HepG2 (cell line): Measurements from ENCODE around the gene SND1. TPM values are rescaled to one million over a fixed set of nuclear protein-coding genes. Genes with fewer than 3 reads are reported as not detected.

ENCODE experiments used
- ATAC-seq: fragments of 200-7000 bp; cut with Tn5 transposase; 3 replicates; pipeline ENCODE4 v1.9.1; 2020; ENCODE audit warnings: mild to moderate bottlenecking, moderate library complexity
- BruUV-seq: library from RNA; stranded (reverse); fragments of 400-500 nt; replicated peaks from 2 replicates; lab custom pipeline; 2021; lab: Mats Ljungman, UMichigan
- CTCF ChIA-PET: fragments of 300-600 bp; formaldehyde crosslinking; extraction: SDS; loops from one replicate; lab custom pipeline; 2021; ENCODE audit warnings: low total read pairs, inconsistent platforms, low intra/inter-chr PET ratio; lab: Yijun Ruan, JAX
- POLR2A ChIA-PET: fragments of 350-600 bp; sonication (Branson Sonifier 250); formaldehyde crosslinking; loops from one replicate; lab custom pipeline; 2020; ENCODE audit warnings: antibody characterized with exemption, inconsistent platforms; lab: Yijun Ruan, JAX
- DNase-seq: peaks from one replicate; pipeline ENCODE4 v3.0.0-alpha.2; 2015; ENCODE audit warnings: low spot score
- FAIRE-seq: peaks from 3 replicates; lab custom pipeline; 2011; peaks lifted over from hg19 to GRCh38; lab: Jason Lieb, UNC
- H2AFZ ChIP-seq: one replicate; pipeline ENCODE4 v1.6.1; 2011; ENCODE audit warnings: low read length, inconsistent platforms
- H3K27ac ChIP-seq: fragments of 300-600 bp; 3 replicates; pipeline ENCODE4 v1.8.0; 2011; ENCODE audit warnings: mixed run types, mild to moderate bottlenecking, mixed read lengths, low read length, inconsistent platforms; ENCODE audit not compliant: insufficient read depth; ENCODE audit errors: extremely low read length
- H3K27me3 ChIP-seq, 2 experiments: fragments of 200-600 bp in 1 of 2; 2 replicates in 1 of 2; 3 replicates in 1 of 2; pipeline versions ENCODE4 v1.6.0 to v1.8.0; 2011; ENCODE audit warnings: low read length in 2 of 2, mild to moderate bottlenecking in 2 of 2, moderate library complexity in 2 of 2, inconsistent platforms in 1 of 2; ENCODE audit not compliant: insufficient read depth in 2 of 2, control insufficient read depth in 1 of 2
- H3K36me3 ChIP-seq, 2 experiments: fragments of 200-600 bp in 1 of 2; replicated peaks in 1 of 2; 2 replicates in 1 of 2; 3 replicates in 1 of 2; pipeline versions ENCODE4 v1.5.1 to v1.8.0; 2011; ENCODE audit warnings: low read length in 2 of 2, inconsistent platforms in 1 of 2; ENCODE audit not compliant: insufficient read depth in 2 of 2, control insufficient read depth in 1 of 2
- H3K4me1 ChIP-seq: 2 replicates; pipeline ENCODE4 v1.5.1; 2012; ENCODE audit warnings: low read length, inconsistent platforms; ENCODE audit not compliant: insufficient read depth
- H3K4me2 ChIP-seq: 2 replicates; pipeline ENCODE4 v1.6.0; 2011; ENCODE audit warnings: low read depth, low read length, inconsistent platforms
- H3K4me3 ChIP-seq, 3 experiments: fragments of 200-600 bp in 1 of 3; sonication (generic), shearing (Covaris generic) in 1 of 3; replicated peaks in 1 of 3; 2 replicates each; pipeline ENCODE4 v1.5.1; 2011 to 2016; ENCODE audit warnings: low read length in 3 of 3, inconsistent platforms in 2 of 3, low read depth in 2 of 3, mild to moderate bottlenecking in 2 of 3, control low read depth in 1 of 3, mixed read lengths in 1 of 3; ENCODE audit not compliant: insufficient read depth in 1 of 3
- H3K79me2 ChIP-seq: one replicate; pipeline ENCODE4 v1.6.1; 2011; ENCODE audit warnings: low read length, inconsistent platforms; ENCODE audit not compliant: insufficient read depth
- H3K9ac ChIP-seq: 2 replicates; pipeline ENCODE4 v1.6.0; 2011; ENCODE audit warnings: mild to moderate bottlenecking, low read depth, low read length, inconsistent platforms; ENCODE audit not compliant: insufficient read depth
- H3K9me3 ChIP-seq: 2 replicates; pipeline ENCODE4 v1.5.1; 2012; ENCODE audit warnings: mild to moderate bottlenecking, low read length
- H4K20me1 ChIP-seq: 2 replicates; pipeline ENCODE4 v1.6.0; 2011; ENCODE audit warnings: inconsistent platforms, mild to moderate bottlenecking, low read length, moderate library complexity; ENCODE audit not compliant: insufficient read depth
- MYC ChIP-seq: sonication (generic); formaldehyde crosslinking; IDR thresholded peaks from 2 replicates; pipeline ENCODE4 v1.9.0; 2021; ENCODE audit warnings: missing genetic modification reagents, borderline replicate concordance
- PLRG1 ChIP-seq: fragments of 450-650 bp; conservative IDR thresholded peaks from 2 replicates; pipeline ENCODE4 v1.6.1; 2016
- RBM22 ChIP-seq: fragments of 200-400 bp; formaldehyde crosslinking; optimal IDR thresholded peaks from 2 replicates; pipeline ENCODE3; 2017; ENCODE audit warnings: mild to moderate bottlenecking, low read length, moderate library complexity
- RFXANK ChIP-seq: IDR thresholded peaks from 2 replicates; pipeline ENCODE4 v1.6.1; 2016
- ZBTB38 ChIP-seq: sonication (generic); formaldehyde crosslinking; IDR thresholded peaks from 2 replicates; pipeline ENCODE4 v1.5.1; 2020; ENCODE audit warnings: mild to moderate bottlenecking, missing genetic modification reagents
- ZNF20 ChIP-seq: sonication (generic); formaldehyde crosslinking; IDR thresholded peaks from 2 replicates; pipeline ENCODE4 v1.4.0; 2020; ENCODE audit warnings: mild to moderate bottlenecking, moderate library complexity, missing genetic modification reagents
- ZNF776 ChIP-seq: sonication (generic); formaldehyde crosslinking; IDR thresholded peaks from 2 replicates; pipeline ENCODE4 v1.4.0; 2020; ENCODE audit warnings: mild to moderate bottlenecking, missing genetic modification reagents
- ZSCAN25 ChIP-seq: sonication (generic); formaldehyde crosslinking; IDR thresholded peaks from 2 replicates; pipeline ENCODE4 v1.8.0; 2022; ENCODE audit warnings: mild to moderate bottlenecking, missing genetic modification reagents
- WGBS: methylation state at CpG from one replicate; pipeline ENCODE4 v1.1.6; 2017; ENCODE audit warnings: low lambda C conversion rate; 5-methylcytosine and 5-hydroxymethylcytosine counted together
- in situ Hi-C: cut with HindIII; loops from 2 replicates; pipeline ENCODE4 v1.10.0; 2017; ENCODE audit warnings: low pct_unique_long_range_greater_than_20kb; ENCODE audit not compliant: extremely low pct_ligation_motif_present
- intact Hi-C: fragments of 100-400 bp; cut with micrococcal nuclease; formaldehyde crosslinking; loops from one replicate; pipeline ENCODE4 v1.10.0; 2022; ENCODE audit not compliant: unreplicated experiment
- polyA plus RNA-seq, 8 experiments: library from polyadenylated mRNA; depleted of rRNA in 3 of 8; stranded (reverse) in 7 of 8; unstranded in 1 of 8; fragments of >200 nt; fragmentation: Illumina TruSeq in 4 of 8; extraction: Trizol in 4 of 8; gene quantifications; 2 replicates each; pipeline versions ENCODE4 v1.2.1 to v1.2.3, GENCODE V29; 2011 to 2016; ENCODE audit warnings: low read depth in 4 of 8, missing spikeins in 1 of 8, mixed read lengths in 1 of 8; ENCODE audit not compliant: insufficient read depth in 1 of 8
- total RNA-seq, 5 experiments: library from RNA; depleted of rRNA; stranded (reverse); fragments of >200 nt; fragmentation: Illumina TruSeq; extraction: Trizol; gene quantifications; 2 replicates each; pipeline ENCODE4 v1.2.3, GENCODE V29; 2016; ENCODE audit warnings: low read depth in 1 of 5

The SND1 gene
- total and polyA plus RNA-seq, 2 of the 13 experiments (the other 11 are each of a cell fraction or from before 2014, with no cell fraction given), result 110 to 182 TPM

DNA sequence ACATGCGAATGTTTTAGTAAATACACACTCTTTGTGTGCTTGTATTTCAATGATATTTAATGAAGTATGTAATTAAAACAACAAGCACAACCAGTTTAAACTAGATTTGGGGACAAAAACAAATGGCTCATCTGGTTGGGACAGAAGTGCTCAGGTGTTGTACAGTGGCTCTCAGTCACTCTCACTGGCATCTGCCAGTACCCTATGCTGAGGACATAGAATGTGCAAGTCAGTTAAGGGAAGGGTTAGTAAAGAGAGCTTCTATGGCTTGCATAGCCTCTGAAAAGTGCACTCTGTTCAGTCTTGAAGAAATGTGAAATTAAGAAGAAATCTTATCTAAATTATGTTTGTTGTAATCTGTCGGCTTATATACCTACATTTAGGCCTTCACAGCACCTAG, 196.2 kb downstream of the SND1 start:
- BruUV-seq, result no TSS peak
- CTCF ChIA-PET, result no interaction called here
- Histone ChIP-seq H3K9me3 (no peaks in the 10 kb centered on the region), H3K4me1 (no peaks in the 10 kb centered on the region), H3K4me2 (no peak overlapping the region), H3K79me2 (no peaks in the 10 kb centered on the region), H3K36me3 (peaks cover 13 to 64% of the 10 kb centered on the region in 2 experiments), H3K4me3 (no peak overlapping the region), H3K27ac (no peak overlapping the region), H3K9ac (no peak overlapping the region), H4K20me1 (no peaks in the 10 kb centered on the region), H2AFZ (no peak overlapping the region), H3K27me3 (no peaks in the 10 kb centered on the region)
- FAIRE-seq (no peak), ATAC-seq (no peak), DNase-seq (no peak)
- TF ChIP-seq ZSCAN25 (CRISPR knock-in tag) (no peak), ZBTB38 (CRISPR knock-in tag) (no peak), RBM22 (no peak), ZNF776 (CRISPR knock-in tag) (no peak), RFXANK (no peak), MYC (CRISPR knock-in tag) (no peak), PLRG1 (no peak)
- intact Hi-C loops (no loop called here), in situ Hi-C loops (no loop called here)
- WGBS, result 100% methylated on average over 2 of the region's 2 CpGs
- POLR2A ChIA-PET, result no interaction called here

DNA sequence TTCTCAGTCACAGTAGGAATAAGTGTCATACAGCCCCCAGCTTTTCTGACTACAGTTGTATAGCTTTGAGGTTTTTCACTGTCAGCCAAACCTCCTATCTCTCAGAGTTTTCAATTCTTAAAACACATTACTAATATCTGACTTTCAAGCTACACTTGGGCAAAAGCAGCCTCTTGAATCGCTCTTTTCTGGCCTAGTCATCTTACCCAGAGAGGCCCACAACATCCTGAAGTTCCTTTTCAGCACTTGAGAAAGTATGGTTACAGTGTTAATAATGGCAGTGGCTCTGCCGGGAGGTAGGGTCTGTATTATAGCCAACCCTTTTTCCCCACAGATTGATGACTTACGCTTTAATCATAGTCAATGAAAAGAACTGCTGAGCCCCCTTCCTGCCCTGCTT, 198.2 kb downstream of the SND1 start:
- in situ Hi-C loops (no loop called here), intact Hi-C loops (no loop called here)
- no peak overlapping the region for H3K27ac ChIP-seq
- no peak for ATAC-seq
- no peak for TF ChIP-seq ZNF20 (CRISPR knock-in tag)
- TF ChIP-seq, all 625 proteins: peak for 0
- no peaks in the 10 kb centered on the region for H3K9me3 ChIP-seq
- H3K36me3 ChIP-seq, result peaks cover 11 to 56% of the 10 kb centered on the region in 2 experiments
- DNase-seq (no peak), FAIRE-seq (no peak)
- no peak overlapping the region for H3K4me3 ChIP-seq
- H4K20me1 ChIP-seq, result no peaks in the 10 kb centered on the region
- no peaks in the 10 kb centered on the region for H3K27me3 ChIP-seq
- POLR2A ChIA-PET, result no interaction called here
- CTCF ChIA-PET, result no interaction called here
- H2AFZ ChIP-seq, result no peak overlapping the region
- H3K9ac ChIP-seq, result no peak overlapping the region
- WGBS, result 100% methylated on average over 3 of the region's 3 CpGs
- BruUV-seq, result no TSS peak
- no peaks in the 10 kb centered on the region for H3K79me2 ChIP-seq
- no peak overlapping the region for H3K4me2 ChIP-seq
- H3K4me1 ChIP-seq, result no peaks in the 10 kb centered on the region
